Prostate gland (tissue), 2 donors: ENCODE results near the gene CRIM1. TPM values are rescaled to one million over a fixed set of nuclear protein-coding genes. Genes with fewer than 3 reads are reported as not detected.

ENCODE experiments used
- DNase-seq: peaks from one replicate; pipeline ENCODE4 v3.0.0-alpha.2; 2019; ENCODE audit warnings: low spot score
- H3K27ac ChIP-seq, 2 donors: fragments of 200-600 bp; sonication (generic); 2 replicates each; pipeline ENCODE4 v1.5.1; 2017 to 2019
- H3K27me3 ChIP-seq: fragments of 200-600 bp; sonication (generic); replicated peaks from 2 replicates; pipeline ENCODE4 v1.5.1; 2019; ENCODE audit not compliant: insufficient read depth
- H3K36me3 ChIP-seq, 2 donors: fragments of 200-600 bp; sonication (generic); 1 replicate in 1 of 2; 2 replicates in 1 of 2; pipeline versions ENCODE4 v1.5.1 to v1.8.1; 2017 to 2019
- H3K4me1 ChIP-seq: fragments of 200-600 bp; sonication (generic); replicated peaks from 2 replicates; pipeline ENCODE4 v1.5.1; 2019
- H3K4me3 ChIP-seq, 2 donors: fragments of 200-600 bp; sonication (generic); 2 replicates each; pipeline ENCODE4 v1.5.1; 2017 to 2019
- H3K9me3 ChIP-seq: fragments of 200-600 bp; sonication (generic); 2 replicates; pipeline ENCODE4 v1.5.1; 2017
- POLR2A ChIP-seq: fragments of 450-650 bp; IDR thresholded peaks from one replicate; pipeline ENCODE4 v1.6.1; 2016; ENCODE audit warnings: antibody characterized with exemption, mild to moderate bottlenecking
- POLR2AphosphoS5 ChIP-seq: sonication (generic); formaldehyde crosslinking; IDR thresholded peaks from one replicate; pipeline ENCODE4 v1.6.1; 2017; ENCODE audit warnings: antibody characterized with exemption
- WGBS: methylation state at CpG from one replicate; pipeline ENCODE4 v1.1.5; 2018; 5-methylcytosine and 5-hydroxymethylcytosine counted together
- intact Hi-C: fragments of 100-400 bp; cut with DNase I; formaldehyde crosslinking; loops from one replicate; pipeline ENCODE4 v1.14.2; 2022
- total RNA-seq, 2 donors: library from RNA; depleted of rRNA; stranded (reverse); fragments of >200 nt; gene quantifications; one replicate each; pipeline ENCODE4 v1.1.0, GENCODE V29; 2016
- TF ChIP-seq, protein P1 (sequence below), 4 experiments: fragments of 200-600 bp in 2 of 4; fragments of 450-650 bp in 2 of 4; sonication (generic) in 2 of 4; IDR thresholded peaks; 1 replicate in 3 of 4; 2 replicates in 1 of 4; pipeline ENCODE4 v1.5.1; 2016 to 2019; ENCODE audit warnings: antibody characterized with exemption in 4 of 4, mild to moderate bottlenecking in 2 of 4, moderate library complexity in 2 of 4

Gene CRIM1
- total RNA-seq, 2 donors from 2014 or later: 55.2 to 101 TPM

DNA sequence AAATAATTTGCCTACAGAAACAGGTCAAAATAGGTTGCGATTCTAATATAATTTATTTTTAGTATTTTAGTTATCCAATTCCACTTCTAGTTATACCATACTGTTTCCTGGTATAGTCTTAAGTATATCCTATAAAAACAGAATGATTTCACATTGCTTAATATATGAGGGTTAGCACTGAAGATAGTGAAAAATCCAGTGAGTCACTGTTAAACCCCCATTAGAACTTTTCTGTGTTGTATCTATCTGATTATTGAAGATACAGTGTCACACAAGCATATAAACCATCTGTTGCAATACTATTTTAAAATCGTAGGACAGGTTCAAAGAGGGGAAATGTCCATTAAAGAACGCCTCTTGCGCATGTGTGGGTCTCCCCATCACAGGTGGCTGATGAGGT is 132.4 kb downstream of the CRIM1 start:
- Histone ChIP-seq H3K27ac (peak overlapping the region in 1 of 2 donors; percentile 46), H3K27me3 (no peaks in the 10 kb centered on the region), H3K36me3 (no peaks in the 10 kb centered on the region), H3K9me3 (no peaks in the 10 kb centered on the region), H3K4me1 (peaks cover 5% of the 10 kb centered on the region), H3K4me3 (no peak overlapping the region)
- 97% methylated on average over 4 of the region's 4 CpGs for WGBS
- TF ChIP-seq POLR2A (no peak), POLR2AphosphoS5 (no peak)
- TF ChIP-seq, protein P1, sequence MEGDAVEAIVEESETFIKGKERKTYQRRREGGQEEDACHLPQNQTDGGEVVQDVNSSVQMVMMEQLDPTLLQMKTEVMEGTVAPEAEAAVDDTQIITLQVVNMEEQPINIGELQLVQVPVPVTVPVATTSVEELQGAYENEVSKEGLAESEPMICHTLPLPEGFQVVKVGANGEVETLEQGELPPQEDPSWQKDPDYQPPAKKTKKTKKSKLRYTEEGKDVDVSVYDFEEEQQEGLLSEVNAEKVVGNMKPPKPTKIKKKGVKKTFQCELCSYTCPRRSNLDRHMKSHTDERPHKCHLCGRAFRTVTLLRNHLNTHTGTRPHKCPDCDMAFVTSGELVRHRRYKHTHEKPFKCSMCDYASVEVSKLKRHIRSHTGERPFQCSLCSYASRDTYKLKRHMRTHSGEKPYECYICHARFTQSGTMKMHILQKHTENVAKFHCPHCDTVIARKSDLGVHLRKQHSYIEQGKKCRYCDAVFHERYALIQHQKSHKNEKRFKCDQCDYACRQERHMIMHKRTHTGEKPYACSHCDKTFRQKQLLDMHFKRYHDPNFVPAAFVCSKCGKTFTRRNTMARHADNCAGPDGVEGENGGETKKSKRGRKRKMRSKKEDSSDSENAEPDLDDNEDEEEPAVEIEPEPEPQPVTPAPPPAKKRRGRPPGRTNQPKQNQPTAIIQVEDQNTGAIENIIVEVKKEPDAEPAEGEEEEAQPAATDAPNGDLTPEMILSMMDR (IDR thresholded peaks at IDR 0.05): no peak
- no peak for DNase-seq
- intact Hi-C loops: no loop called here

GRCh38 chr2:36489281-36489680 is 133.7 kb downstream of the CRIM1 start:
- no peak overlapping the region for H3K4me3 ChIP-seq
- H3K27me3 ChIP-seq: no peaks in the 10 kb centered on the region
- WGBS: 61% methylated on average over 5 of the region's 5 CpGs
- H3K36me3 ChIP-seq: no peaks in the 10 kb centered on the region
- no peaks in the 10 kb centered on the region for H3K9me3 ChIP-seq
- intact Hi-C loops: no loop called here
- no peak for DNase-seq
- TF ChIP-seq POLR2AphosphoS5 (no peak), POLR2A (no peak)
- TF ChIP-seq, protein P1 (IDR thresholded peaks at IDR 0.05): no peak
- no peak overlapping the region for H3K27ac ChIP-seq
- peaks cover 5% of the 10 kb centered on the region for H3K4me1 ChIP-seq

GRCh38 chr2:36490749-36491148 is 135.2 kb downstream of the CRIM1 start:
- intact Hi-C loops: no loop called here
- Histone ChIP-seq H3K27me3 (no peaks in the 10 kb centered on the region), H3K9me3 (no peaks in the 10 kb centered on the region), H3K27ac (no peak overlapping the region), H3K4me1 (peaks cover 5% of the 10 kb centered on the region), H3K4me3 (no peak overlapping the region), H3K36me3 (no peaks in the 10 kb centered on the region)
- no peak for DNase-seq
- 66% methylated on average over 4 of the region's 4 CpGs for WGBS
- TF ChIP-seq POLR2AphosphoS5: no peak
- TF ChIP-seq, protein P1 (IDR thresholded peaks at IDR 0.05): no peak
- TF ChIP-seq POLR2A: no peak

DNA sequence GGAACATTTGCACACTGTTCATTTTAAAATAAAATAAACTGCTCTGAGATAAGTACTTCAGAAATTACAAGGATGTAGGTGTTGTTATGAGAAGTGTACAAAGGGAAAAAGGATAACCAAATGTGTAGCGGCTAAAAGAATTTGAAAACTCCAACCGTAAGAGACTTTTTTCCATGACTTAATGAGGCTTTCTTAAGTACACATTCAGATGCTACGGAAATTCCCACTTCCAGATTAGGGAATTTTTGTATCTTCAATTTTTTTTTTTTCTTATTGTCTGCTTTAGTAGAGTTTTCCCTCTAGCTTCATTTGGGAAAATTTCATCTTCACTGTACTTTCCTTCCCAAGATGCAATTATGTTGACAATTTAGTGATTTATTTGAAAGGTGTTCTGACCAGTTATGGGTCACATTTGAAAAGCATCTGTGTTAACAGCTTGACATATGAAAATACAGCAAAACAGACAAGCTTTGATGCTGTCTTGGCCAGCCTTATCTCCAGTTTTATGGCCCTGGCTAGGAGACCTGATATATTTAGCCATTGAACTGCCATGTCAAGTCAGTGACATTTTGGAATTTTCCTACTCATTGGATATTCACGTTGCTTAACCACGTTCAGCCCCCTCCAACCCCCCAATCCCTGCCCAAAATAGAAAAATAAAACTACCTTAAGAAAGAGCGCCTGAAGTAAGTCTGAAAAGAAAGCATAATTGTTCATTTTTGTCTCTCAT is 136.8 kb downstream of the CRIM1 start:
- Histone ChIP-seq H3K27ac (no peak overlapping the region), H3K4me1 (no peaks in the 10 kb centered on the region), H3K9me3 (no peaks in the 10 kb centered on the region), H3K4me3 (no peak overlapping the region), H3K36me3 (no peaks in the 10 kb centered on the region), H3K27me3 (no peaks in the 10 kb centered on the region)
- 46% methylated on average over 6 of the region's 6 CpGs for WGBS
- TF ChIP-seq POLR2A (no peak), POLR2AphosphoS5 (no peak)
- TF ChIP-seq, protein P1 (IDR thresholded peaks at IDR 0.05): no peak
- DNase-seq: no peak
- intact Hi-C loops: no loop called here

- Histone ChIP-seq H3K4me3 (no peak overlapping the region), H3K27me3 (no peaks in the 10 kb centered on the region), H3K27ac (no peak overlapping the region), H3K4me1 (no peaks in the 10 kb centered on the region), H3K9me3 (no peaks in the 10 kb centered on the region), H3K36me3 (no peaks in the 10 kb centered on the region)
- TF ChIP-seq POLR2AphosphoS5 (no peak), POLR2A (no peak)
- TF ChIP-seq, protein P1 (IDR thresholded peaks at IDR 0.05): no peak
- DNase-seq: no peak
- intact Hi-C loops: no loop called here
These were observed 137.7 kb downstream of the CRIM1 start for GRCh38 chr2:36493306-36493705.
